AG10803 (cell line): Measurements from ENCODE around the gene CMIP.
A peak's percentile ranks its signal among the peaks of the same experiment; 100 is the strongest.

Experiments
- DNase-seq: peaks from one replicate; pipeline ENCODE4 v3.0.0; 2010; ENCODE audit warnings: low read depth
- H3K4me3 ChIP-seq: 2 replicates; pipeline ENCODE4 v1.5.1; 2011; ENCODE audit warnings: mild to moderate bottlenecking, low read length, control low read depth
- CTCF ChIP-seq: conservative IDR thresholded peaks from 2 replicates; pipeline ENCODE4 v1.5.1; 2011; ENCODE audit warnings: mild to moderate bottlenecking, low read length, control low read depth, inconsistent platforms

The CMIP gene

GRCh38 chr16:81624403-81624759 is 179.8 kb downstream of the CMIP start:
- no peak for TF ChIP-seq CTCF
- DNase-seq, result no peak

GRCh38 chr16:81624760-81625543 is 180.3 kb downstream of the CMIP start:
- no peak for TF ChIP-seq CTCF
- no peak overlapping the region for H3K4me3 ChIP-seq
- DNase-seq, result peak; percentile 36

More at GRCh38 chr16:81624403-81624759, 179.8 kb downstream of the CMIP start:
- no peak overlapping the region for H3K4me3 ChIP-seq

GRCh38 chr16:81625544-81626153 is 181.0 kb downstream of the CMIP start:
- TF ChIP-seq CTCF, result no peak
- DNase-seq, result peak; percentile 56
- H3K4me3 ChIP-seq, result no peak overlapping the region

GRCh38 chr16:81626181-81626674 is 181.6 kb downstream of the CMIP start:
- DNase-seq, result peak; percentile 45
- no peak overlapping the region for H3K4me3 ChIP-seq
- no peak for TF ChIP-seq CTCF

- peak; percentile 76 for DNase-seq
- no peak overlapping the region for H3K4me3 ChIP-seq
- TF ChIP-seq CTCF, result no peak
These were observed 182.4 kb downstream of the CMIP start for GRCh38 chr16:81627024-81627423.

GRCh38 chr16:81627729-81628244 is 183.2 kb downstream of the CMIP start:
- no peak overlapping the region for H3K4me3 ChIP-seq
- TF ChIP-seq CTCF, result no peak
- no peak for DNase-seq
